Skeletal muscle cell (primary cell): ENCODE results near the gene FBXO34.

Experiments used
- DNase-seq: peaks from one replicate; pipeline ENCODE4 v3.0.0-alpha.2; 2010; ENCODE audit warnings: low read depth
- H3K4me3 ChIP-seq: 2 replicates; pipeline ENCODE4 v1.5.1; 2011; ENCODE audit warnings: low read depth, mild to moderate bottlenecking, control low read depth, low read length, moderate library complexity

FBXO34 gene

GRCh38 chr14:55270832-55271571, at the start of gene FBXO34:
TSS of gene FBXO34 (plus strand) at chr14:55271421. CDS start at chr14:55350391, 78,970 bp downstream.
- peak within 1 kb of the TSS; percentile 84 for H3K4me3 ChIP-seq
- DNase-seq: peak; percentile 82

GRCh38 chr14:55221968-55222367, 49.3 kb upstream of the FBXO34 start:
- DNase-seq: no peak

GRCh38 chr14:55223364-55223763, 47.9 kb upstream of the FBXO34 start:
- H3K4me3 ChIP-seq: no peak overlapping the region
- no peak for DNase-seq

More at GRCh38 chr14:55221968-55222367, 49.3 kb upstream of the FBXO34 start:
- H3K4me3 ChIP-seq: no peak overlapping the region

- H3K4me3 ChIP-seq: no peak overlapping the region
Observed at GRCh38 chr14:55228261-55228660, 43.0 kb upstream of the FBXO34 start.

GRCh38 chr14:55233591-55233990, 37.6 kb upstream of the FBXO34 start:
- no peak for DNase-seq
- no peak overlapping the region for H3K4me3 ChIP-seq

More at GRCh38 chr14:55228261-55228660, 43.0 kb upstream of the FBXO34 start:
- no peak for DNase-seq

- no peak overlapping the region for H3K4me3 ChIP-seq
- no peak for DNase-seq
Observed at GRCh38 chr14:55238019-55238680, 33.1 kb upstream of the FBXO34 start.

- H3K4me3 ChIP-seq: no peak overlapping the region
- DNase-seq: no peak
Observed at GRCh38 chr14:55239320-55239719, 31.9 kb upstream of the FBXO34 start.

- peak; percentile 59 for DNase-seq
- H3K4me3 ChIP-seq: peak overlapping the region; percentile 13
Observed at GRCh38 chr14:55240526-55241178, 30.6 kb upstream of the FBXO34 start.

GRCh38 chr14:55241673-55242072, 29.5 kb upstream of the FBXO34 start:
- H3K4me3 ChIP-seq: no peak overlapping the region
- no peak for DNase-seq

- no peak for DNase-seq
- no peak overlapping the region for H3K4me3 ChIP-seq
Observed at GRCh38 chr14:55243386-55243785, 27.8 kb upstream of the FBXO34 start.

- no peak for DNase-seq
- H3K4me3 ChIP-seq: no peak overlapping the region
Observed at GRCh38 chr14:55243813-55244212, 27.4 kb upstream of the FBXO34 start.

GRCh38 chr14:55245657-55246268, 25.5 kb upstream of the FBXO34 start:
- H3K4me3 ChIP-seq: no peak overlapping the region
- no peak for DNase-seq

- no peak overlapping the region for H3K4me3 ChIP-seq
Observed at GRCh38 chr14:55248411-55248810, 22.8 kb upstream of the FBXO34 start.

GRCh38 chr14:55249423-55249822, 21.8 kb upstream of the FBXO34 start:
- DNase-seq: no peak

More at GRCh38 chr14:55248411-55248810, 22.8 kb upstream of the FBXO34 start:
- DNase-seq: no peak

GRCh38 chr14:55253276-55253675, 17.9 kb upstream of the FBXO34 start:
- no peak for DNase-seq
- H3K4me3 ChIP-seq: no peak overlapping the region

More at GRCh38 chr14:55249423-55249822, 21.8 kb upstream of the FBXO34 start:
- H3K4me3 ChIP-seq: no peak overlapping the region

GRCh38 chr14:55254581-55254980, 16.6 kb upstream of the FBXO34 start:
- H3K4me3 ChIP-seq: no peak overlapping the region
- no peak for DNase-seq

GRCh38 chr14:55255979-55256378, 15.2 kb upstream of the FBXO34 start:
- H3K4me3 ChIP-seq: no peak overlapping the region

GRCh38 chr14:55256586-55256985, 14.6 kb upstream of the FBXO34 start:
- no peak overlapping the region for H3K4me3 ChIP-seq
- DNase-seq: no peak

More at GRCh38 chr14:55255979-55256378, 15.2 kb upstream of the FBXO34 start:
- no peak for DNase-seq

- no peak for DNase-seq
- H3K4me3 ChIP-seq: no peak overlapping the region
Observed at GRCh38 chr14:55265197-55265596, 6.0 kb upstream of the FBXO34 start.

- no peak for DNase-seq
Observed at GRCh38 chr14:55267820-55268219, 3.4 kb upstream of the FBXO34 start.

More at GRCh38 chr14:55267820-55268219, 3.4 kb upstream of the FBXO34 start:
- H3K4me3 ChIP-seq: no peak overlapping the region
